ENCODE results near the gene ZAP70.

DNA sequence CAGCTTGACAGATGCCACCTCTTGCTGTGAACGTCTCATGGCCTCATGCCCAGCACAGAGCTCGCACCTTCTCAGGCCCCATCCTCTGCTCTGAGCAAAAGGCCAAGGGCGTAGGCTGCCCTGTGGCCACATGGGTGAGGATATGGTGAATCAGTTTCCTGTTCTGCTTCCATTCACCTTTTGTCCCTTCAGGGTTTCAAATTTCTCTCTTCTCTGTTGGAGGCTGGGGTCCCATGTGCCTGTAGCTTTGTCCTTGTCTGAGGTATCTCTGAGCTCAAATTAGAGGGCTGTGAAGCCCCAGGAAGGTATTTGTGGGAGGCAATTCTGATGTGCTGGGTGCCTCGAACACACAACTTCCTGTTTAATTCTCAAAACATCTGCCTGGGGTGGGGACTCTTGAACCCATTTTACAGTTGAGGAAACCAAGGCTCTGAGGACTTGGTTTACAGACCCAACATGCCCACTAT is 29.0 kb downstream of the ZAP70 start:
- TF ChIP-seq, protein P1, sequence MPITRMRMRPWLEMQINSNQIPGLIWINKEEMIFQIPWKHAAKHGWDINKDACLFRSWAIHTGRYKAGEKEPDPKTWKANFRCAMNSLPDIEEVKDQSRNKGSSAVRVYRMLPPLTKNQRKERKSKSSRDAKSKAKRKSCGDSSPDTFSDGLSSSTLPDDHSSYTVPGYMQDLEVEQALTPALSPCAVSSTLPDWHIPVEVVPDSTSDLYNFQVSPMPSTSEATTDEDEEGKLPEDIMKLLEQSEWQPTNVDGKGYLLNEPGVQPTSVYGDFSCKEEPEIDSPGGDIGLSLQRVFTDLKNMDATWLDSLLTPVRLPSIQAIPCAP (CRISPR knock-in tag; IDR thresholded peaks at IDR 0.05): no peak
- TF ChIP-seq SMAD4 (CRISPR knock-in tag; IDR thresholded peaks at IDR 0.05) (no peak), NFATC4 (CRISPR knock-in tag; IDR thresholded peaks at IDR 0.05) (no peak), RELA (CRISPR knock-in tag; IDR thresholded peaks at IDR 0.05; ENCODE audit: borderline replicate concordance) (no peak), ZNF423 (CRISPR knock-in tag; IDR thresholded peaks at IDR 0.05) (no peak), ELF4 (CRISPR knock-in tag; IDR thresholded peaks at IDR 0.05; ENCODE audit: low read depth) (no peak), KAT7 (CRISPR knock-in tag; IDR thresholded peaks at IDR 0.05; ENCODE audit: borderline replicate concordance) (no peak), NFYB (CRISPR knock-in tag; conservative IDR thresholded peaks at IDR 0.05; ENCODE audit: low read depth) (no peak)
- TF ChIP-seq, protein P2, sequence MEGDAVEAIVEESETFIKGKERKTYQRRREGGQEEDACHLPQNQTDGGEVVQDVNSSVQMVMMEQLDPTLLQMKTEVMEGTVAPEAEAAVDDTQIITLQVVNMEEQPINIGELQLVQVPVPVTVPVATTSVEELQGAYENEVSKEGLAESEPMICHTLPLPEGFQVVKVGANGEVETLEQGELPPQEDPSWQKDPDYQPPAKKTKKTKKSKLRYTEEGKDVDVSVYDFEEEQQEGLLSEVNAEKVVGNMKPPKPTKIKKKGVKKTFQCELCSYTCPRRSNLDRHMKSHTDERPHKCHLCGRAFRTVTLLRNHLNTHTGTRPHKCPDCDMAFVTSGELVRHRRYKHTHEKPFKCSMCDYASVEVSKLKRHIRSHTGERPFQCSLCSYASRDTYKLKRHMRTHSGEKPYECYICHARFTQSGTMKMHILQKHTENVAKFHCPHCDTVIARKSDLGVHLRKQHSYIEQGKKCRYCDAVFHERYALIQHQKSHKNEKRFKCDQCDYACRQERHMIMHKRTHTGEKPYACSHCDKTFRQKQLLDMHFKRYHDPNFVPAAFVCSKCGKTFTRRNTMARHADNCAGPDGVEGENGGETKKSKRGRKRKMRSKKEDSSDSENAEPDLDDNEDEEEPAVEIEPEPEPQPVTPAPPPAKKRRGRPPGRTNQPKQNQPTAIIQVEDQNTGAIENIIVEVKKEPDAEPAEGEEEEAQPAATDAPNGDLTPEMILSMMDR (IDR thresholded peaks at IDR 0.05): no peak
- TF ChIP-seq, protein P3, sequence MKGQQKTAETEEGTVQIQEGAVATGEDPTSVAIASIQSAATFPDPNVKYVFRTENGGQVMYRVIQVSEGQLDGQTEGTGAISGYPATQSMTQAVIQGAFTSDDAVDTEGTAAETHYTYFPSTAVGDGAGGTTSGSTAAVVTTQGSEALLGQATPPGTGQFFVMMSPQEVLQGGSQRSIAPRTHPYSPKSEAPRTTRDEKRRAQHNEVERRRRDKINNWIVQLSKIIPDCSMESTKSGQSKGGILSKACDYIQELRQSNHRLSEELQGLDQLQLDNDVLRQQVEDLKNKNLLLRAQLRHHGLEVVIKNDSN (CRISPR knock-in tag; IDR thresholded peaks at IDR 0.05): no peak
- TF ChIP-seq, protein P4, sequence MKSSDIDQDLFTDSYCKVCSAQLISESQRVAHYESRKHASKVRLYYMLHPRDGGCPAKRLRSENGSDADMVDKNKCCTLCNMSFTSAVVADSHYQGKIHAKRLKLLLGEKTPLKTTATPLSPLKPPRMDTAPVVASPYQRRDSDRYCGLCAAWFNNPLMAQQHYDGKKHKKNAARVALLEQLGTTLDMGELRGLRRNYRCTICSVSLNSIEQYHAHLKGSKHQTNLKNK (CRISPR knock-in tag; IDR thresholded peaks at IDR 0.05): no peak
- TF ChIP-seq, protein P5, sequence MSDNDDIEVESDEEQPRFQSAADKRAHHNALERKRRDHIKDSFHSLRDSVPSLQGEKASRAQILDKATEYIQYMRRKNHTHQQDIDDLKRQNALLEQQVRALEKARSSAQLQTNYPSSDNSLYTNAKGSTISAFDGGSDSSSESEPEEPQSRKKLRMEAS (CRISPR knock-in tag; IDR thresholded peaks at IDR 0.05): no peak
- TF ChIP-seq, protein P6, sequence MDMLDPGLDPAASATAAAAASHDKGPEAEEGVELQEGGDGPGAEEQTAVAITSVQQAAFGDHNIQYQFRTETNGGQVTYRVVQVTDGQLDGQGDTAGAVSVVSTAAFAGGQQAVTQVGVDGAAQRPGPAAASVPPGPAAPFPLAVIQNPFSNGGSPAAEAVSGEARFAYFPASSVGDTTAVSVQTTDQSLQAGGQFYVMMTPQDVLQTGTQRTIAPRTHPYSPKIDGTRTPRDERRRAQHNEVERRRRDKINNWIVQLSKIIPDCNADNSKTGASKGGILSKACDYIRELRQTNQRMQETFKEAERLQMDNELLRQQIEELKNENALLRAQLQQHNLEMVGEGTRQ (CRISPR knock-in tag; IDR thresholded peaks at IDR 0.05): no peak

Data from WTC11 (cell line).